EL (cell line): ENCODE results near the gene ARHGEF17.

Source experiments
- DNase-seq: peaks from one replicate; pipeline ENCODE4 v3.0.0-alpha.2; 2016

Gene ARHGEF17

DNA sequence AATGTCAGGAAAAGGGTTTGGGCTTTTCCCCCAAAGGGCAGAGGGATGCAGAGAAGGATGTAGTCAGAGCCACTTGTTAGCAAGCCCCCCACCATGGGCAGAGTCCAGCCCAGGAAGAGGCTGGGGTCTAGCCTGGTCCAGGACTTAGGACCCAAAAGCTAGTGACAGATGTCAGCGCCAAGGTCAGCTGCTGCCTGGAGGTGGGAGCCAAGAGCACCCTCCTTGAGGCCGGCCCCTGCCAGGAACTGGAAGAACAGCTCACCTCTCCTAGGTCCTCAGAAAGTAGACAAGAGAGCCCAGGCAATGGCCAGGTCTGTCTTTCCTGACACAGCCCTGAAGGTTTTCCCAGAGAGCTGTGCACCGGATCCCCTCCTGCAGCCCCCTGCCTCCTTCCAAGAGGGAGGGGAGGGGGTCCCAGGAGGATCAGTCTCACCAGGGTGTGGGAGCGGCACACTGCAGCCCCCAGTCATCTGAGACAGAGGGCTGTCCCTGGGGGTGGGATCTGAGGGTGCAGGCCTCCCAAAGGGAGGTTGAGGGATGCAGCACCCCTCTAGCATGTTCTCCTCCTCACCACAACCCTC, 14.6 kb upstream of the ARHGEF17 start:
- no peak for DNase-seq

DNA sequence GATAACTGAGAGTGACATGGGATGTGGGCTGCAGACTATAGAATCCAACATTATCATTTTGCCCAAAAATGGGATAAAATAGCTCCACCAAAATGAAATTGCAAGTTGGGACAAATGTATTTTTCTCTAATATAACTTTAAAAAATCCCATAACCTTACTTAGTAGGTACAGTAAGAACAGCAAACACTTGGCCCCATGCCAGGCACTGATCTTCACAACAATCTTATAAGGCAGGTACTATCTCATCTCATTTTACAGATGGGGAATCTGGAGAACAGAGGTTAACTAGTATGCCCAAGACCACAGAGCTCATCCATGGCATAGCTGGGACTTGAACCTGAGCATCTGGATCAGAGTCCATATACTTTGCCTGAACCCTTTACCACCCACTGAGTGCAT, 13.5 kb upstream of the ARHGEF17 start:
- DNase-seq: no peak

DNA sequence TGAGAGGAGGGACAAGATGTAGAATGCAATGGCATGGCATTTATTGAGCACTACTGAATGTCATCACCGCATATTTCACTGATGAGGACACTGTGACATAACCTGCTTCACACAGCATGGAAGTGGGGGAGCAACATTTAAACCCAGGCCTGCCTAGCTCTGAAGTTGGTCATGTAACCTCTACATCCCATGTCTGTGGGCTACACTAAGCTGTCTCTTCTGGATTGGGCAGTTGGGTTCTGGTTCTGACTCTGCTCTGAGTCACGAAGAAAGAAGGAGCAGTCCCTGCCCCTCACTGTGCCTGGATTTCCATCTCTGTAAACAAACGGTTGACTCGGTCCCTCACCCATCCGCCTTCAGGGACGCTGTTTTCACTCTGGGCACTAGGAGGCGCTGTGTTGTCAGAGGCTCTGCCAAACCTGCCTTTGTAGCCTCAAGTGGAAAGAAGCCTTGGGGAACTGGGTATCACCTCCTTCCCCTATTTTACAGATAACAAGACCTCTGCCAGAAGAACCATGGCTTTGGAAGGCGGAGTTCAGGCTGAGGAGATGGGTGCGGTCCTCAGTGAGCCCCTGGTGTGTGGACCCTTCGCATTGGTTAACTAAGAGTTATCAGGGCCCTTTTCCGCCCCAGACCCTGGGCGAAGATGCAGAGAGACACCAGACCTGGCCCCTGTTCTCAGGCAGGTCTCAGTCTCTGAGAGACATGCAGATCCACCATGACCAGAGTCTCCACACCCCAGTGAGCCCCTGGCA, 12.7 kb upstream of the ARHGEF17 start:
- DNase-seq: peak; percentile 93

DNA sequence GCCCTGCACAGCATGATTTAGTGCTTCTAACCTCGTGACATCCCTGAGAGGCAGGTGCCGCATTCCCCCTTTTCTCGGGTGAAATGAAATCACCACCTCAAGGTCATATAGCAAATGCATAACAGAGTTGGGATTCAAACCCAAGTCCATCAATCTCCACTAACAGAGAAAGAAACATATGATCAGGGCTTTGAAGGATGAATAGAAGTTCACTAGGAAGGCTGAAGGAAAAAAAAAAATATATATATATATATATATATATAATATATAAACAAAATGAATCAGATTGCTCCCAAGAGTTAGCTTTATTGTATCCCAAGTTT, 12.1 kb upstream of the ARHGEF17 start:
- DNase-seq: no peak

DNA sequence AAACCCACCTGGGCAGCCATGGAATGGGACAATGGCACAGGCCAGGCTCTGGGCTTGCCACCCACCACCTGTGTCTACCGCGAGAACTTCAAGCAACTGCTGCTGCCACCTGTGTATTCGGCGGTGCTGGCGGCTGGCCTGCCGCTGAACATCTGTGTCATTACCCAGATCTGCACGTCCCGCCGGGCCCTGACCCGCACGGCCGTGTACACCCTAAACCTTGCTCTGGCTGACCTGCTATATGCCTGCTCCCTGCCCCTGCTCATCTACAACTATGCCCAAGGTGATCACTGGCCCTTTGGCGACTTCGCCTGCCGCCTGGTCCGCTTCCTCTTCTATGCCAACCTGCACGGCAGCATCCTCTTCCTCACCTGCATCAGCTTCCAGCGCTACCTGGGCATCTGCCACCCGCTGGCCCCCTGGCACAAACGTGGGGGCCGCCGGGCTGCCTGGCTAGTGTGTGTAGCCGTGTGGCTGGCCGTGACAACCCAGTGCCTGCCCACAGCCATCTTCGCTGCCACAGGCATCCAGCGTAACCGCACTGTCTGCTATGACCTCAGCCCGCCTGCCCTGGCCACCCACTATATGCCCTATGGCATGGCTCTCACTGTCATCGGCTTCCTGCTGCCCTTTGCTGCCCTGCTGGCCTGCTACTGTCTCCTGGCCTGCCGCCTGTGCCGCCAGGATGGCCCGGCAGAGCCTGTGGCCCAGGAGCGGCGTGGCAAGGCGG, 11.4 kb upstream of the ARHGEF17 start:
- DNase-seq: no peak

DNA sequence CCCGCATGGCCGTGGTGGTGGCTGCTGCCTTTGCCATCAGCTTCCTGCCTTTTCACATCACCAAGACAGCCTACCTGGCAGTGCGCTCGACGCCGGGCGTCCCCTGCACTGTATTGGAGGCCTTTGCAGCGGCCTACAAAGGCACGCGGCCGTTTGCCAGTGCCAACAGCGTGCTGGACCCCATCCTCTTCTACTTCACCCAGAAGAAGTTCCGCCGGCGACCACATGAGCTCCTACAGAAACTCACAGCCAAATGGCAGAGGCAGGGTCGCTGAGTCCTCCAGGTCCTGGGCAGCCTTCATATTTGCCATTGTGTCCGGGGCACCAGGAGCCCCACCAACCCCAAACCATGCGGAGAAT, 10.9 kb upstream of the ARHGEF17 start:
- no peak for DNase-seq

DNA sequence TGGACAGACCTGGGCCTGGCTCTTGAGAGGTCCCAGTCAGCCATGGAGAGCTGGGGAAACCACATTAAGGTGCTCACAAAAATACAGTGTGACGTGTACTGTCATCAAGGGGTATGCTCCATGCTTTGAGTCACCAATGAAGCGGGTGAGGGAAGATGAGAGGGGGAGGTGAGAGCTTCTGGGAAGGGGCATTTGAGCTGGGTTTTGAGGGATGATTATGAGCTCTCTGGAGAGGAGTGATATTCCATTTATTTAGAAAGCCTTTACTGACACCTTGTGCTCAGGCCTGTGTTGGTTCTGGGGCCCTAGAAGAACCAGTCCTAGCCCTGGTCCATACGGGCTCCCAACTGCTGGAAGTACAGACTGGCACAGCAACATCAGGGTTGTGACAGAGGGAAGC, 10.4 kb upstream of the ARHGEF17 start:
- DNase-seq: no peak

DNA sequence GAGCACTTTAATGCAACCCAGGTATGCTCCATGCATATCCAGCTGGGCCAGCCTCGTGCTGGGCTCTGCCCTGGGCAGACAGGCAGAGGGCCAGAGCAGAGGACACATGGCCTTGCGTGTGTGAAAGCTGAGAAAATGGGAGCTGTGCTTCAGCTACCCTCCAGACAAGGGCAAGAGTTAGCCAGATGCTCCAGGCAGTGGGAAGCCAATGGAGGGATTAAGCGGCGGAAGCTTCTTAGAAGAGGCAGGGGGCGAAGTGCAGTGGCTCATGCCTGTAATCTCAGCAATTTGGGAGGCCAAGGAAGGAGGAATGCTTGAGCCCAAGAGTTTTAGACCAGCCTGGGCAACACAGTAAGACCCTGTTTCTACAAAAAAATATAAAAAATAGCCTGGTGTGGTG, 9.8 kb upstream of the ARHGEF17 start:
- no peak for DNase-seq

DNA sequence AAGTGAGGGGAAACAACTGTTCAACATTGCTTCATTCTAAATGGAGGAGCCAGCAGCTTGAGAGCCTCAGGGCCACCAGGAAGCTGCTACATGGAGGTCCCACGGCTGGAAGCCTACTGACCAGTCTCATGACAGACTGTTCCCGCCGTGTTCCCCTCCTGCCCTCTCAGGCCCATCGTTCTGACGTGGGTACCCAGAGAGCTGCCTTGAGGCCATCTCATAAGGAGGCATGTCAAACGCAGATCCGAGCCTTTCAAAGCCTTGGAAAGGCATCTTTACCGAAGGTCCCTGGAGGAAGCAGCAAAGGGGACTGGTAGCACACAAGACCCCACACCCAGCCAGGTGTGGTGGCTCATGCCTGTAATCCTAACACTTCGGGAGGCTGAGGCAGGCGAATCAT, 8.3 kb upstream of the ARHGEF17 start:
- no peak for DNase-seq

DNA sequence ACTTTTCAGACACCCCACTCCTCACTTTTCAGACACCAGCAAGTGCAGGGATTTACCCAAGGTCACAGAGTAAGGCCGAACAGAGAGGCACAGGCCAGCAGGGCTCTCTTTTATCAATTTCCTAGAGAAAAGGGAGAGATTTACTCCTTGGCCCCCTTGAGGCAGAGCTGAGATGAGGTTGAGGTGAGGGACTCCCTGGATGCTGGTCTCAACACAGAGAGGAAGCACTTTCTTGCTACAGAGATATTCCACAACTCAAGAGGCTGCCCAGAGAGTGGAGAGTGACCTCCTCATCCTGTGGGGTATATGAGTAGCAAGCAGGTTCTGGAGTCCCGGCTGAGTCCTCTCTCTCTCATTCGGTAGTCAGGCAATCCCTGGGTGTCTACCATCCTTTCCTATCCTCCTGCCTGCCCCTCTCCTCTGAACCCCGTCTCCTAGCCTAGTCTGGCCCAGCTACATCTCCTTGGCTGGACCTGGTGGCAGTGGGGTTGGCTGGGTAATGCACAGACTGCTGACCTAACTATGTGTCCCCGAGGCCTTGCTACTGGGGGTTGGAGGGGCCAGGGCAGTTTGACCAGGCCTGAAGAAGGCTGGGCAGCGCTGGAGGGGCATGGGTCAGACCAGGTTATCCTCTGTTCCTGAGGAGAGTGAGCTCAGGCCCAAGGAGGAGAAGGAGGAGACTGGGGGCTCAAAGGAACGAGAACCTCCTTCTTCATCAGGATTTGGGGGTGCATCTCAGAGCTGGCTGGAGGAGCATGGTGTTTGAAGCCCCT, 1.8 kb upstream of the ARHGEF17 start:
- DNase-seq: no peak

DNA sequence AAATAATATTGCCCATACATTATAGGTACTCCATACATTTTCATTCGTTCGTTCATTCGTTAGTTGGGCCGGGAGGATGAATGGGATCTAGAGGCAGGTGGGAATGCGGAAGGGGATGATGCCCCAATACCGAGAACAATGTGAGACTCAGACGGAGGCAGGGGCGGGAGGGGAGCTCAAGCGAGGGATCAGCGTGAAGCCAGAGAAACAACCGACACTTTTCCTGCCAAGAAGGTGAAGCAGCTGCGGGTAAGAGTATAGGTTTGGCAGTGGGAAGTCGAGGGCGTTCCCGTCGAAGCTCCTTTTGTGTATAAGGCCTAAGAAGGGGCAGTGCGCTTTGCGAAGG, 1.1 kb upstream of the ARHGEF17 start:
- DNase-seq: no peak

DNA sequence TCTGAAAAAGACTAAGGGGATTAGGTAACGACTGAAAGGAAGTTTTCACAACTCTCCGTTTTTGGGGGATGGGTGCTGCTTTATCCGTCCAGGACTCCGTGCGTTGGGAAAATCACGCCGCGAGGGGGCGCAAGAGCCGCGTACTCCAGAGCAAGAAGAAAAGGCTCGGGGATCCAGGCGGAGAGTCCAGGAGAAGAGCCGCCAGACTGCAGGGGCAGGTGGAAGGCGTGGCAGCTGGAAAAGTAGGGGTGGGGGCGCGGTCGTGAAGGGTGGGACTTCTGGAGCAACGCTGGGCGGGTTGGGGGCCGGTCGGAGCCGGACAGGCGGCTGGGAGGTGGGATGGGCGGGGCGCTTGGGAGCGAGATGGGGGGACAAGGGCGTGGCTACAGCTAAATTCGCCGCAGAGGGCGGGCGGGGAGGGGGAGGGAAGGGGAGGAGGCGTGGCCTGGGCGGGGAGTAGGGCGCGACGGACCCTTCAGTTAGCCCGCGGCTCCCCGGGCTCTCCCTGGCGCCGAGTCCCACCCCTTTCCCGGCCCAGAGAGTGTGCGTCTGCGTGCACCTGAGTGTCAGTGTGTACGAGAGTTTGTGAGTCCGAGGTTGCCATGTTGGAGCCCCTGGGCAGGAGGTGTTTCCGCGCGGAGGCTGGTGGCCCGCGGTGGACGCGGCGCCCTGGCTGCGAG, 613 bp upstream of the ARHGEF17 start:
- DNase-seq: peak; percentile 99

DNA sequence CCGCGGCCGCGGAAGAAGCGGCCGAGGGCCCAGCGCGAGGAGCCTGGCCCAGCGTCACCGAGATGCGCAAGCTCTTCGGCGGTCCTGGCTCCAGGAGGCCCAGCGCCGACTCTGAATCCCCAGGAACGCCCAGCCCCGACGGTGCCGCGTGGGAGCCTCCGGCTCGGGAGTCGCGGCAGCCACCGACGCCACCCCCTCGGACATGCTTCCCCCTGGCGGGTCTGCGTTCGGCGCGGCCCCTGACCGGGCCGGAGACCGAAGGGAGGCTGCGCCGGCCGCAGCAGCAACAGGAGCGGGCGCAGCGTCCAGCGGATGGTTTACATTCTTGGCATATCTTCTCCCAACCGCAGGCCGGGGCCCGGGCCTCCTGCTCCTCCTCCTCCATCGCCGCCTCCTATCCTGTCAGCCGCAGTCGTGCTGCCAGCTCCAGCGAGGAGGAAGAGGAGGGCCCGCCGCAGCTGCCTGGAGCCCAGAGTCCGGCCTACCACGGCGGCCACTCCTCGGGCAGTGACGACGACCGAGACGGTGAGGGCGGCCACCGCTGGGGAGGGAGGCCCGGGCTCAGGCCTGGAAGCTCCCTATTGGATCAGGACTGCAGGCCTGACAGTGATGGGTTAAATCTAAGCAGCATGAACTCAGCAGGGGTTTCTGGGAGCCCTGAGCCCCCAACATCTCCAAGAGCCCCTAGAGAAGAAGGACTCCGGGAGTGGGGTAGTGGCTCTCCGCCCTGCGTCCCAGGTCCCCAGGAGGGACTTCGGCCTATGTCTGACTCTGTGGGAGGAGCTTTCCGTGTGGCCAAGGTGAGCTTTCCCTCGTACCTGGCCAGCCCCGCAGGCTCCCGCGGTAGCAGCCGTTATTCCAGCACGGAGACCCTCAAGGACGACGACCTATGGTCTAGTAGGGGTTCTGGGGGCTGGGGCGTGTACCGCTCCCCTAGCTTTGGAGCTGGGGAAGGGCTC, 1.2 kb downstream of the ARHGEF17 start:
- peak; percentile 99 for DNase-seq

DNA sequence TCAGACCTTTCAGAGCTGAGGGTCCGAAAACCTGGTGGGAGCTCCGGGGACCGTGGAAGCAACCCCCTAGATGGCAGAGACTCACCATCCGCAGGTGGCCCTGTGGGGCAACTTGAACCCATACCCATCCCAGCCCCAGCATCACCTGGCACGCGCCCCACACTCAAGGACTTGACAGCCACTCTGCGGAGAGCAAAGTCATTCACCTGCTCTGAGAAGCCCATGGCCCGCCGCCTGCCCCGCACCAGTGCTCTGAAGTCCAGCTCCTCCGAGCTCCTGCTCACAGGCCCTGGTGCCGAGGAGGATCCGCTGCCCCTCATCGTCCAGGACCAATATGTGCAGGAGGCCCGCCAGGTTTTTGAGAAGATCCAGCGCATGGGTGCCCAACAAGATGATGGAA, 2.0 kb downstream of the ARHGEF17 start:
- no peak for DNase-seq

DNA sequence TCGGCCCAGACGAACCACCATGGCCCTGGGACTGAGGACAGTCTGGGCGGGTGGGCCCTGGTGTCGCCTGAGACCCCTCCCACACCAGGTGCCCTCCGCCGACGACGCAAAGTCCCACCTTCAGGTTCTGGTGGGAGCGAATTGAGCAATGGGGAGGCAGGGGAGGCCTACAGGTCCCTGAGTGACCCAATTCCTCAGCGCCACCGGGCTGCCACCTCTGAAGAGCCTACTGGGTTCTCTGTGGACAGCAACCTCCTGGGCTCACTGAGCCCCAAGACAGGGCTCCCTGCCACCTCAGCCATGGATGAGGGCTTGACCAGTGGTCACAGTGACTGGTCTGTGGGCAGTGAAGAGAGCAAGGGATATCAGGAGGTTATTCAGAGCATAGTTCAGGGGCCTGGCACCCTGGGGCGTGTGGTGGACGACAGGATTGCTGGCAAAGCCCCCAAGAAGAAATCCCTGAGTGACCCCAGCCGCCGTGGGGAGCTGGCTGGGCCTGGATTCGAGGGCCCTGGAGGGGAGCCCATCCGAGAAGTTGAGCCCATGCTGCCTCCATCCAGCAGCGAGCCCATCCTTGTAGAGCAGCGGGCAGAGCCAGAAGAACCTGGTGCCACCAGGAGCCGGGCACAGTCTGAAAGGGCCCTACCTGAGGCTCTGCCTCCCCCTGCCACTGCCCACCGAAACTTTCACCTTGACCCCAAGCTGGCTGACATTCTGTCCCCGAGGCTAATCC, 2.8 kb downstream of the ARHGEF17 start:
- no peak for DNase-seq

DNA sequence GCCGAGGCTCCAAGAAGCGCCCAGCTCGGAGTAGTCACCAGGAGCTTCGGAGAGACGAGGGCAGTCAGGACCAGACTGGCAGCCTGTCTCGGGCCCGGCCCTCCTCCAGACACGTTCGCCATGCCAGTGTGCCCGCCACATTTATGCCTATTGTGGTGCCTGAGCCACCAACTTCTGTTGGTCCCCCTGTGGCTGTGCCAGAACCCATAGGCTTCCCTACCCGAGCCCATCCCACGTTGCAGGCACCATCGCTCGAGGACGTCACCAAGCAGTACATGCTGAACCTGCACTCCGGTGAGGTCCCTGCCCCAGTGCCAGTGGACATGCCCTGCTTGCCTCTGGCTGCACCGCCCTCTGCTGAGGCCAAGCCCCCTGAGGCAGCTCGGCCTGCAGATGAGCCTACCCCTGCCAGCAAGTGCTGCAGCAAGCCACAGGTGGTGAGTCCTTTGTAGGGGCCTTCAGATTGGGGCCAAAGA, 3.4 kb downstream of the ARHGEF17 start:
- no peak for DNase-seq

DNA sequence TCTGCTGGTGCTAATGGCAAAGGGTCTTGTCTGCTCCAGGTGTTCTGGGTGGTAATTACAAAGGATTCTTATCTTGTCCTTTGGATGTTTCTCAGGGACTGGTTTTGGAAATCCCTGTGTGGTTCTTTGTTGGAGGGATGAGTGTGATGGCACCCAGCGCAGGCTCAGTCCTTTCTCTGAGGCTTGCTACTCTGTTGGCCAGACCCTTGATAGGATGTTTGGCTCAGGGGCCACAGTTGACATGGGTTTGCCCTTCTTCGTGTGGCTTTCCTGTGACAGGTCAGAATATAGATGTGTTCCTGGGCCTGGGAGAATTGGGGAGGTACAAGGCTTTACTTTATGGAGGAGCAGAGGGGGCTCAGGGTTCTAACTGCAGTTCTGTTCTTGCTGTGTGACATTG, 4.0 kb downstream of the ARHGEF17 start:
- no peak for DNase-seq

DNA sequence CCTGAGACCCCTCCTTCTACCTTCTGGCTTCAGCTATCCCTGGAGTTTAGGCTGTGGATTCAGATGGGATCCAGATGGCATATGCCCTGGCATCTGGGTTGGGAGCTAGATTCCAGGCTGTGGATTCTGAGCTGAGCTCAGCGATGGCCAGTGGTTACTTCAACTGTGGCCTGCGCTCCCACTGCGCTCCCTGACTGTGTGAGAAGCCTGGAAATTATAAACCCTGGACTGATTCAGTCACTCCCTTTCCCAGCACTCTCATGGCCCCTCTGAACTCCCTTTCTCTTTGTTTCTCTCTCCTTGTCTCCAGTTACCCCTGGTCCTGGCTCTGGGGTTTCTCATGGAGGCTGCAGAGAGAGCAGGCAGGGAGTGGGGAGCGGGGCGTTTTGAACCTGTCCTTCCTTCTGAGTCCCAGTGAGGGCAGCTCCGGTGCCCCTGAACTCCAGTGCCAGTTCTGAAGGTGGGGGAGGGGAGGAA, 4.8 kb downstream of the ARHGEF17 start:
- DNase-seq: peak; percentile 68

DNA sequence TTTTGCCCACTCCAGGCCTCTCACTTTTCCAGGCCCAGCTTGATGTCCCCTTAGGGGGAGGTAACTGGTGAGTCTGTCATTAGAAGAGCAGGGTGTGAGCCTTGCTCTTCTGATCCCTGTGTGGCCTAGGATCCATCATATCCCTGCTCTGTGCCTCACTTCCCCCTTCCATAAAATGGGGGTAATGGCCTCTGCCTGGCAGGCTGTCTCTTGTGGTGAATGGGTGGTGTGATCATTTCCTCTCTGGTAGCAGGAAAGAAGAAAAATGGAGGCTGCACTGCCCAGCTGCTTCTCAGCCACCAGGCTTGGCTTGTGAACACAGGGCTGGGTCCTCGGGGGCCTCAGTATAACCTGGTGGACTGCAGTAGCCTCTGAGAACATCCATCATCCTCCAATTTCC, 5.6 kb downstream of the ARHGEF17 start:
- peak; percentile 32 for DNase-seq

DNA sequence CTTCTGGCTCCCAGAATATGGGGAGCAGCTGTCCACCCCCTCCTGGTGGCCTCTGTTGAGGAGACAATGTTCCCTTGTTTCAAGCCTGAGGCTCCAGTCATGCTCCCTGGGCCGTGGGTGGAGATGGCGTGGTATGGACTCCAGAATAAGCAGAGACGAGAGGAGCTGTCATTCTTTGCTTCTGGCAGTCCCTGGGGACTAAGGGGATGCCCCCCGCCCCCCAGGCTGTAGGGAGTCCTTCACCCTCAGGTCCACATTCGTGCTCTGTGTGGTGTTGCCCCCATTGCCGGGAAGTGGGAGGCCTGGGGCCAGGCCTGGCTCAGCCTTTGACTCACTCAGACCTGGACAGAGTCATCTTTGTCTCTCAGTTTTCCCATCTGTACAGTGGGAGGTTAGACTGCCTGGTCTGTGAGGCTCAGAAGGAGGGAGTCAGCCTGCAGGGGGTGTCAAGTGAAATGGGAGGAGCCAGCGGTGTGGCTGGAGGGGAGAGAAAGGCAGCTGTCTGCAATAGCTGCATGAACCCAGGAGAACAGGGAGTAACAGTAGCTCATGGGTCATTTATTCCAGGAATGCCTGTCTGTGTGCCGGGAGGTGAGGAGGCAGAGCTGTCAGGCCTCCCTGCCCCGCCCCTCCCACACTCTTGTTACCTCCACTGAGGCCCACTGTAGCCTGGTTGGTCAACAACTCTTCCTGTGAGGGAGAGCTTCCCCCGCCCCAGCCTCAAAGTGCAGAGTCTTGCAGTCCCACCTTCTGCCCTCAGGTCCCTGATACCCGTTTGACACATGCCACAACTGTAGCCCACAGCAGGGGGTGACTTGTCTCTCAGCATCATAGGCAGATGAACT, 6.3 kb downstream of the ARHGEF17 start:
- DNase-seq: peak; percentile 92
